ENCODE results near the gene RNF113A.

DNA sequence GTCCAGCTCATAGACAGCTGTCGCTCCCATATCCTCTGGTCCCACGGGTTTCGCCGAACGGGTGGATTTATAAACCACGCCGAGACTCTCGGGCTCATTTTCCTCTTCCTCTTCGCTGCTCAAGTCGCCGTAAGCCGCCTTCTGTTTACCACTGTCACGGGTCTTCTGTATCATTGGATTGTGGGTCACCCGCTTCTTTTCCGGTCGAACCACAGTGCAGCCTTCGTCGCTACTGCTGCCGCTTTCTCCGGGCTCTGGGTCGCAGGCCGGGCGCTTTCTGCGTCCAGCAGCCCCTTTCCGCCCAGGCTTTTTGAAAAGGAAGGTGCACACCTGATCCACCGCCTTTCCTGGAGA, 311 bp downstream of the RNF113A start:
- TF ChIP-seq, protein P1, sequence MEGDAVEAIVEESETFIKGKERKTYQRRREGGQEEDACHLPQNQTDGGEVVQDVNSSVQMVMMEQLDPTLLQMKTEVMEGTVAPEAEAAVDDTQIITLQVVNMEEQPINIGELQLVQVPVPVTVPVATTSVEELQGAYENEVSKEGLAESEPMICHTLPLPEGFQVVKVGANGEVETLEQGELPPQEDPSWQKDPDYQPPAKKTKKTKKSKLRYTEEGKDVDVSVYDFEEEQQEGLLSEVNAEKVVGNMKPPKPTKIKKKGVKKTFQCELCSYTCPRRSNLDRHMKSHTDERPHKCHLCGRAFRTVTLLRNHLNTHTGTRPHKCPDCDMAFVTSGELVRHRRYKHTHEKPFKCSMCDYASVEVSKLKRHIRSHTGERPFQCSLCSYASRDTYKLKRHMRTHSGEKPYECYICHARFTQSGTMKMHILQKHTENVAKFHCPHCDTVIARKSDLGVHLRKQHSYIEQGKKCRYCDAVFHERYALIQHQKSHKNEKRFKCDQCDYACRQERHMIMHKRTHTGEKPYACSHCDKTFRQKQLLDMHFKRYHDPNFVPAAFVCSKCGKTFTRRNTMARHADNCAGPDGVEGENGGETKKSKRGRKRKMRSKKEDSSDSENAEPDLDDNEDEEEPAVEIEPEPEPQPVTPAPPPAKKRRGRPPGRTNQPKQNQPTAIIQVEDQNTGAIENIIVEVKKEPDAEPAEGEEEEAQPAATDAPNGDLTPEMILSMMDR (IDR thresholded peaks at IDR 0.05) = no peak
- no peak for TF ChIP-seq POLR2A (IDR thresholded peaks at IDR 0.05)

Measured in body of pancreas (tissue), 4 donors.